Measurements from ENCODE around the gene PDIA6.

Gene PDIA6

GRCh38 chr2:10812362-10813162 is at the start of gene PDIA6:
Gene PDIA6, minus strand, starts transcription at chr2:10812785. Its CDS starts 89 bp downstream, at chr2:10812696.
- DNase-seq: peak; percentile 98

- DNase-seq: no peak
Observed at GRCh38 chr2:10862330-10862729, 49.7 kb upstream of the PDIA6 start.

GRCh38 chr2:10861765-10862164 is 49.2 kb upstream of the PDIA6 start:
- DNase-seq: no peak

- DNase-seq: no peak
Observed at GRCh38 chr2:10860814-10861325, 48.3 kb upstream of the PDIA6 start.

- no peak for DNase-seq
Observed at GRCh38 chr2:10860081-10860813, 47.7 kb upstream of the PDIA6 start.

GRCh38 chr2:10859278-10859677 is 46.7 kb upstream of the PDIA6 start:
- DNase-seq: no peak

- DNase-seq: no peak
Observed at GRCh38 chr2:10848541-10848940, 36.0 kb upstream of the PDIA6 start.

GRCh38 chr2:10847008-10847407 is 34.4 kb upstream of the PDIA6 start:
- no peak for DNase-seq

GRCh38 chr2:10846110-10846861 is 33.7 kb upstream of the PDIA6 start:
- no peak for DNase-seq

GRCh38 chr2:10845640-10846039 is 33.1 kb upstream of the PDIA6 start:
- DNase-seq: no peak

- DNase-seq: peak; percentile 96 to 97
Observed at GRCh38 chr2:10844097-10844496, 31.5 kb upstream of the PDIA6 start.

- DNase-seq: no peak
Observed at GRCh38 chr2:10842506-10842905, 29.9 kb upstream of the PDIA6 start.

- DNase-seq: no peak
Observed at GRCh38 chr2:10841547-10842219, 29.1 kb upstream of the PDIA6 start.

GRCh38 chr2:10839813-10840212 is 27.2 kb upstream of the PDIA6 start:
- no peak for DNase-seq

- no peak for DNase-seq
Observed at GRCh38 chr2:10838734-10839133, 26.1 kb upstream of the PDIA6 start.

GRCh38 chr2:10837298-10838266 is 25.0 kb upstream of the PDIA6 start:
- DNase-seq: peak in 1 of 2 experiments; percentile 44

GRCh38 chr2:10835052-10835970 is 22.7 kb upstream of the PDIA6 start:
- peak; percentile 87 to 96 for DNase-seq

- DNase-seq: no peak
Observed at GRCh38 chr2:10834068-10834655, 21.6 kb upstream of the PDIA6 start.

- DNase-seq: no peak
Observed at GRCh38 chr2:10833021-10833420, 20.4 kb upstream of the PDIA6 start.
